ENCODE measurements around the gene DAZ2. TPM values are rescaled to one million over a fixed set of nuclear protein-coding genes. Genes with fewer than 3 reads are reported as not detected.
"Not testable (repeated sequence)": the region's sequence is repeated elsewhere in the genome, so short reads cannot be mapped to it uniquely, and the experiment has no call there.

Gene DAZ2
- not detected in 2 replicates for total RNA-seq

DNA sequence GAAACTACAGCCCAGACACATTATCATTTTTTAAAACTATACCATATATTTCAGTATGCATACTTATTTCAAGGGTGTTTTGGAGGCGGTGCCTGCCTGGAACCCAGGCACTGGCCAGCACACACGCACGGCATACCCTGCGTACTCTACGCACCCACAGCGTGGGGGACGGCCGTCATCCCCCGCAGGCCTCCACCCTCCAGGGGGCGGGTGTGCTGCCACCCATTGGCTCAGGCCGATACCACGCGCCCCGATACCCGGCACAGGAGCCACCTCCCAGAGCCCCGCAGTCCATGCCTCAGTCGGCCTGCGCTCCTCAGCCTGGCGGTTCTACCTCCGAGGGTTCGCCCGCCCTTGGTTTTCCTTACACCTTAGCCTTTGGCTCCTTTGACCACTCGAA is at the start of gene DAZ2:
DAZ2 (plus strand) TSS at position 301 of the 400 bp plus-strand sequence. CDS start 208 bp downstream, outside the sequence.
- intact Hi-C loops (cut with micrococcal nuclease), result not testable (repeated sequence)

DNA sequence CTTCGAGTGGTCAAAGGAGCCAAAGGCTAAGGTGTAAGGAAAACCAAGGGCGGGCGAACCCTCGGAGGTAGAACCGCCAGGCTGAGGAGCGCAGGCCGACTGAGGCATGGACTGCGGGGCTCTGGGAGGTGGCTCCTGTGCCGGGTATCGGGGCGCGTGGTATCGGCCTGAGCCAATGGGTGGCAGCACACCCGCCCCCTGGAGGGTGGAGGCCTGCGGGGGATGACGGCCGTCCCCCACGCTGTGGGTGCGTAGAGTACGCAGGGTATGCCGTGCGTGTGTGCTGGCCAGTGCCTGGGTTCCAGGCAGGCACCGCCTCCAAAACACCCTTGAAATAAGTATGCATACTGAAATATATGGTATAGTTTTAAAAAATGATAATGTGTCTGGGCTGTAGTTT is 20.4 kb upstream of the DAZ2 start, which contains the start of gene DAZ1:
DAZ1 (minus strand) TSS at position 101 of the 400 bp plus-strand sequence. CDS start 208 bp downstream, outside the sequence.
- intact Hi-C loops (cut with micrococcal nuclease), result not testable (repeated sequence)

DNA sequence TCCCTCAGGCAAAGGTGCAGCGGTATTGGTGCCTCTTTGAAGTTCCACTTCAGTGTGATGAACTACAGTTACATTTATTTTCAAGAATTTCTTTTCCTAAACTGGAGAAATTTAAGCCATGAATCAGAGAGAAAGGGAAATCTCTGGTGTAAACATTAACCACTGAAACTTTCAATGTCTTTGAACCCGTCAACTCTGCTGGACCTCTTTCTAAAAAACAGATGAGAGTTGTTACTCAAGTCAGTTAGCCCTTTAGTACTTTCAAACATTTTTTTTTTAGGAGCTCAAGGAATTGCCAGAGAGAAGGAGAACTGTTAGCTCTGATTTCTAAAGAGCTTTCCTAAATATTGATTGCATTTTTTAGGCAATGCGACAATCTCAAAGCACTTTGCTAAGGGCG is 11.9 kb upstream of the DAZ2 start:
- intact Hi-C loops (cut with micrococcal nuclease), result not testable (repeated sequence)

DNA sequence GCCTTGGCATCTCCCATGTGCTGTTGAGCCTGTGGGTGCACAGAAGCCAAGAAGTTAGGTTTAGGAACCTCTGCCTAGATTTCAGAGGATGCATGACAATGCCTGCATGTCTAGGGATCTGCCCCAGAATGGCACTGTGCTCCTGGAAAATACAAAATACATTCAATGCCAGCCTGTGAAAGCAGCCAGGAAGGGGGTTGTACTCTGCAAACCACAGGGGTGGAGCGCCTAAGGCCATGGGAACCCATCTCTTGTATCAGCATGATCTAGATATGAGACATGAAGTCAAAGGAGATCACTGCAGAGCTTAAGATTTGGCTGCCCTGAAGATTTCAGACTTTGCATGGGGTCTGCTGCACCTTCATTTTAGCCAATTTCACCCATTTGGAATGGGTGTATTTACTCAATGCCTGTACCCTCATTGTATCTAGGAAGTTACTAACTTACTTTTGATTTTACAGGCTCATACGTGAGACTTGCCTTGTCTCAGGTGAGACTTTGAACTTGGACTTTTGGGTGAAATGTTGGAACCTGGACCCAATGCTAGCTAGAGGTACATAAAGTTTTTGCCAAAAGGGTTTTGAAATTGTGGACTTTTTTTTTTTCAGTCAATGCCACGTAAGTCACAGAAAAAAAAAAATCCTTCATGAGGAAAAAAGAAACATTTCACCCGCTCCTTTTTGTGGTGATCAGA is 9.4 kb upstream of the DAZ2 start:
- intact Hi-C loops (cut with micrococcal nuclease), result not testable (repeated sequence)

DNA sequence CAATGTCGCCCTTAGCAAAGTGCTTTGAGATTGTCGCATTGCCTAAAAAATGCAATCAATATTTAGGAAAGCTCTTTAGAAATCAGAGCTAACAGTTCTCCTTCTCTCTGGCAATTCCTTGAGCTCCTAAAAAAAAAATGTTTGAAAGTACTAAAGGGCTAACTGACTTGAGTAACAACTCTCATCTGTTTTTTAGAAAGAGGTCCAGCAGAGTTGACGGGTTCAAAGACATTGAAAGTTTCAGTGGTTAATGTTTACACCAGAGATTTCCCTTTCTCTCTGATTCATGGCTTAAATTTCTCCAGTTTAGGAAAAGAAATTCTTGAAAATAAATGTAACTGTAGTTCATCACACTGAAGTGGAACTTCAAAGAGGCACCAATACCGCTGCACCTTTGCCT is 8.7 kb upstream of the DAZ2 start:
- intact Hi-C loops (cut with micrococcal nuclease), result not testable (repeated sequence)

Other genes starting within 250 kb of the DAZ2 start
- not detected in 2 replicates for gene BPY2, start 235.3 kb upstream of the DAZ2 start, total RNA-seq
- gene DAZ1, start 20.5 kb upstream of the DAZ2 start, total RNA-seq, result not detected in 2 replicates